Measurements from ENCODE around the gene CCDC197. TPM values are rescaled to one million over a fixed set of nuclear protein-coding genes. Genes with fewer than 3 reads are reported as not detected.

The CCDC197 gene
- total RNA-seq = not detected in 2 replicates

GRCh38 chr14:93997082-93997481, at the start of gene CCDC197:
Gene CCDC197 (plus strand): TSS chr14:93997301. CDS start chr14:93998132, 831 bp downstream.

GRCh38 chr14:93976477-93977057, 20.5 kb upstream of the CCDC197 start, which contains the start of gene ASB2:
Gene ASB2 (minus strand): TSS chr14:93976570. CDS start chr14:93964539, 12,031 bp downstream.

GRCh38 chr14:94026173-94026888, 29.2 kb downstream of the CCDC197 start, which contains the start of gene OTUB2:
Gene OTUB2 (plus strand): TSS chr14:94026340. CDS start chr14:94026538, 198 bp downstream.

Other genes with a start within 250 kb of the CCDC197 start
- not detected in 2 replicates for gene PRIMA1, start 208.8 kb upstream of the CCDC197 start, total RNA-seq
- gene FAM181A, start 70.0 kb upstream of the CCDC197 start, total RNA-seq = not detected in 2 replicates
- 0.58 TPM in 1 of 2 replicates, not detected in the other for gene ASB2, start 20.7 kb upstream of the CCDC197 start, total RNA-seq
- 1.6 and 4.0 TPM in 2 replicates for gene OTUB2, start 29.0 kb downstream of the CCDC197 start, total RNA-seq
- gene DDX24, start 83.9 kb downstream of the CCDC197 start, total RNA-seq = 89.9 and 94.8 TPM in 2 replicates
- gene IFI27L1, start 84.0 kb downstream of the CCDC197 start, total RNA-seq = 37.2 and 59.4 TPM in 2 replicates
- gene IFI27, start 113.4 kb downstream of the CCDC197 start, total RNA-seq = 0.58 and 1.4 TPM in 2 replicates
- 144 and 259 TPM in 2 replicates for gene IFI27L2, start 132.3 kb downstream of the CCDC197 start, total RNA-seq
- under 0.01 TPM in 1 of 2 replicates, not detected in the other for gene PPP4R4, start 177.0 kb downstream of the CCDC197 start, total RNA-seq

All from myometrial cell (primary cell).